ENCODE data around the gene NECTIN4. TPM values are rescaled to one million over a fixed set of nuclear protein-coding genes. Genes with fewer than 3 reads are reported as not detected.

NECTIN4 gene
- total and polyA plus RNA-seq, 10 of the 15 experiments (the other 5 are each of a cell fraction or from before 2014, with no cell fraction given) = 2.8 to 8.7 (median 3.7) TPM

- FAIRE-seq (no peak), ATAC-seq (no peak), DNase-seq (ENCODE audit: low read depth, low spot score) (no peak)
- TF ChIP-seq YY1 (IDR thresholded peaks at IDR 0.05; ENCODE audit: low read depth, low read length) = no peak
- no peak for TF ChIP-seq IKZF2 (IDR thresholded peaks at IDR 0.05)
- no peak for TF ChIP-seq ZNF384 (IDR thresholded peaks at IDR 0.05; ENCODE audit: borderline replicate concordance, low read depth, low read length)
- TF ChIP-seq ZBTB33 (IDR thresholded peaks at IDR 0.05) = no peak
- TF ChIP-seq BACH1 (IDR thresholded peaks at IDR 0.05; ENCODE audit: borderline replicate concordance) = no peak
- no peak for TF ChIP-seq ZBED1 (IDR thresholded peaks at IDR 0.05; ENCODE audit: borderline replicate concordance)
- no peak for TF ChIP-seq EGR1 (IDR thresholded peaks at IDR 0.05; ENCODE audit: borderline replicate concordance in 1 of 2, low read depth in 2 of 2, low read length in 2 of 2)
- no peak for TF ChIP-seq GABPA (IDR thresholded peaks at IDR 0.05; ENCODE audit: low read depth)
- no peak for TF ChIP-seq CUX1 (IDR thresholded peaks at IDR 0.05; ENCODE audit: insufficient replicate concordance, low read depth, low read length)
- no peak for TF ChIP-seq DPF2 (IDR thresholded peaks at IDR 0.05)
- TF ChIP-seq SUPT20H (IDR thresholded peaks at IDR 0.05; ENCODE audit: borderline replicate concordance, control insufficient read depth, low read depth, low read length) = no peak
- no peak for TF ChIP-seq CHD1 (IDR thresholded peaks at IDR 0.05; ENCODE audit: low read depth, low read length)
- RAD21 ChIA-PET (ENCODE audit: unreplicated experiment) = interaction anchor here (1.1 kb wide), 1 partner anchor 21 kb away, joined by 3 read pairs; the partner anchor contains the start of gene ARHGAP30
- H3K36me3 ChIP-seq (ENCODE audit: control insufficient read depth in 2 of 2, insufficient read depth in 2 of 2, low read length in 1 of 2) = no peaks in the 10 kb centered on the region
- H3K27ac ChIP-seq (ENCODE audit: control insufficient read depth, insufficient read depth) = no peak overlapping the region
- no peak overlapping the region for H2AFZ ChIP-seq (ENCODE audit: control insufficient read depth, low read depth, low read length)
- H3K4me1 ChIP-seq (ENCODE audit: control insufficient read depth, insufficient read depth, low read length) = peaks cover 13% of the 10 kb centered on the region
- in situ Hi-C loops (cut with MboI) = no loop called here
- SMC1A ChIA-PET (ENCODE audit: uncharacterized antibody, unreplicated experiment) = no interaction called here
- H4K20me1 ChIP-seq (ENCODE audit: control insufficient read depth, insufficient read depth) = no peaks in the 10 kb centered on the region
- POLR2A ChIA-PET = no interaction called here
- H3K79me2 ChIP-seq (ENCODE audit: control insufficient read depth, insufficient read depth, low read length) = no peaks in the 10 kb centered on the region
- CTCF ChIA-PET = no interaction called here
- intact Hi-C loops (cut with micrococcal nuclease; ENCODE audit: unreplicated experiment) = no loop called here
- H3K9ac ChIP-seq (ENCODE audit: control insufficient read depth, insufficient read depth, low read length) = no peak overlapping the region
- no peaks in the 10 kb centered on the region for H3K9me3 ChIP-seq (replicated peaks; ENCODE audit: control insufficient read depth, insufficient read depth, low read length)
- H3K4me3 ChIP-seq = no peak overlapping the region
- no peaks in the 10 kb centered on the region for H3K27me3 ChIP-seq (replicated peaks in 1 of 2; ENCODE audit: control insufficient read depth in 2 of 2, insufficient read depth in 2 of 2, low read length in 1 of 2)
- no TSS peak for BruUV-seq (replicated peaks)
- H3K4me2 ChIP-seq (ENCODE audit: control insufficient read depth, insufficient read depth) = no peak overlapping the region
- 50% methylated on average over 3 of the region's 3 CpGs for WGBS (ENCODE audit: insufficient coverage, insufficient replicate concordance, low lambda C conversion rate, missing lambda C conversion rate)
Measured at GRCh38 chr1:161090617-161091016, 1.3 kb upstream of the NECTIN4 start.

Data from GM12878 (cell line).